Activated CD4-positive, alpha-beta T cell treated with anti-CD3 and anti-CD28 coated beads, Interleukin-2, amount 50 U/mL, for 16 hours (primary cell): ENCODE data around the gene PRICKLE2.

Experiments
- DNase-seq: peaks from one replicate; pipeline ENCODE4 v3.0.0-alpha.2; 2020

PRICKLE2 gene

GRCh38 chr3:64125561-64125960, 99.7 kb downstream of the PRICKLE2 start:
- DNase-seq: no peak

- no peak for DNase-seq
Measured at GRCh38 chr3:64123931-64124330, 101.3 kb downstream of the PRICKLE2 start.

GRCh38 chr3:64122476-64122875, 102.8 kb downstream of the PRICKLE2 start:
- DNase-seq: no peak

- no peak for DNase-seq
Measured at GRCh38 chr3:64121750-64122311, 103.4 kb downstream of the PRICKLE2 start.

- no peak for DNase-seq
Measured at GRCh38 chr3:64120876-64121275, 104.4 kb downstream of the PRICKLE2 start.

- no peak for DNase-seq
Measured at GRCh38 chr3:64117483-64117882, 107.8 kb downstream of the PRICKLE2 start.

- no peak for DNase-seq
Measured at GRCh38 chr3:64114651-64115050, 110.6 kb downstream of the PRICKLE2 start.

- DNase-seq: no peak
Measured at GRCh38 chr3:64111872-64112271, 113.4 kb downstream of the PRICKLE2 start.

GRCh38 chr3:64111083-64111482, 114.2 kb downstream of the PRICKLE2 start:
- no peak for DNase-seq

- no peak for DNase-seq
Measured at GRCh38 chr3:64110071-64110470, 115.2 kb downstream of the PRICKLE2 start.

- DNase-seq: no peak
Measured at GRCh38 chr3:64109438-64109837, 115.8 kb downstream of the PRICKLE2 start.

GRCh38 chr3:64108784-64109317, 116.4 kb downstream of the PRICKLE2 start:
- DNase-seq: no peak

GRCh38 chr3:64108231-64108630, 117.0 kb downstream of the PRICKLE2 start:
- no peak for DNase-seq

GRCh38 chr3:64107190-64107589, 118.1 kb downstream of the PRICKLE2 start:
- no peak for DNase-seq

GRCh38 chr3:64105816-64106215, 119.5 kb downstream of the PRICKLE2 start:
- DNase-seq: no peak

- no peak for DNase-seq
Measured at GRCh38 chr3:64104691-64105111, 120.6 kb downstream of the PRICKLE2 start.

GRCh38 chr3:64104006-64104405, 121.3 kb downstream of the PRICKLE2 start:
- no peak for DNase-seq

- no peak for DNase-seq
Measured at GRCh38 chr3:64103131-64103530, 122.1 kb downstream of the PRICKLE2 start.

GRCh38 chr3:64102147-64102546, 123.1 kb downstream of the PRICKLE2 start:
- DNase-seq: no peak

- DNase-seq: no peak
Measured at GRCh38 chr3:64099316-64099715, 126.0 kb downstream of the PRICKLE2 start.

GRCh38 chr3:64098670-64099069, 126.6 kb downstream of the PRICKLE2 start:
- DNase-seq: no peak

- no peak for DNase-seq
Measured at GRCh38 chr3:64097920-64098319, 127.3 kb downstream of the PRICKLE2 start.

- DNase-seq: no peak
Measured at GRCh38 chr3:64095802-64096201, 129.5 kb downstream of the PRICKLE2 start.

- DNase-seq: no peak
Measured at GRCh38 chr3:64094713-64095079, 130.6 kb downstream of the PRICKLE2 start.
